Smooth muscle cell (in vitro differentiated cells): ENCODE data around the gene ITGB4. TPM values are rescaled to one million over a fixed set of nuclear protein-coding genes. Genes with fewer than 3 reads are reported as not detected.
"Not testable (repeated sequence)": the region's sequence is repeated elsewhere in the genome, so short reads cannot be mapped to it uniquely, and the experiment has no call there.

Source experiments
- DNase-seq: peaks from one replicate; lab custom pipeline; 2025; ENCODE audit not compliant: unreplicated experiment; lab: John Stamatoyannopoulos, UW
- H2AFZ ChIP-seq: fragments of 200-600 bp; sonication (generic); 2 replicates; pipeline ENCODE4 v1.6.0; 2016; ENCODE audit warnings: antibody characterized with exemption, low read depth, mild to moderate bottlenecking
- H3F3A ChIP-seq: fragments of 200-600 bp; sonication (generic); 2 replicates; pipeline ENCODE4 v1.6.0; 2017; ENCODE audit warnings: antibody characterized with exemption, low read depth
- H3K27ac ChIP-seq: fragments of 200-600 bp; sonication (generic); 2 replicates; pipeline ENCODE4 v1.5.1; 2016; ENCODE audit warnings: low read depth, mild to moderate bottlenecking
- H3K27me3 ChIP-seq: fragments of 200-600 bp; sonication (generic); 2 replicates; pipeline ENCODE4 v1.6.1; 2016; ENCODE audit warnings: low read depth, mild to moderate bottlenecking
- H3K36me3 ChIP-seq: fragments of 200-600 bp; sonication (generic); 2 replicates; pipeline ENCODE4 v1.5.1; 2016; ENCODE audit warnings: low read depth
- H3K4me1 ChIP-seq: fragments of 200-600 bp; sonication (generic); 2 replicates; pipeline ENCODE4 v1.5.1; 2016; ENCODE audit warnings: low read depth
- H3K4me2 ChIP-seq: fragments of 200-600 bp; sonication (generic); 2 replicates; pipeline ENCODE4 v1.6.0; 2016; ENCODE audit warnings: mild to moderate bottlenecking
- H3K4me3 ChIP-seq: fragments of 200-600 bp; sonication (generic); 2 replicates; pipeline ENCODE4 v1.5.1; 2016; ENCODE audit warnings: mild to moderate bottlenecking
- H3K79me2 ChIP-seq: fragments of 200-600 bp; sonication (generic); 2 replicates; pipeline ENCODE4 v1.6.0; 2016; ENCODE audit warnings: low read depth, mild to moderate bottlenecking
- H3K9ac ChIP-seq: fragments of 200-600 bp; sonication (generic); 2 replicates; pipeline ENCODE4 v1.6.0; 2016; ENCODE audit warnings: low read depth
- H3K9me3 ChIP-seq: fragments of 200-600 bp; sonication (generic); replicated peaks from 2 replicates; pipeline ENCODE4 v1.5.1; 2016; ENCODE audit warnings: low read depth
- H4K20me1 ChIP-seq: fragments of 200-600 bp; sonication (generic); 2 replicates; pipeline ENCODE4 v1.6.0; 2016; ENCODE audit warnings: low read depth
- CTCF ChIP-seq: fragments of 200-600 bp; sonication (generic); IDR thresholded peaks from 2 replicates; pipeline ENCODE4 v1.5.1; 2017; ENCODE audit warnings: borderline replicate concordance, mild to moderate bottlenecking, antibody characterized with exemption; ENCODE audit not compliant: insufficient read depth, poor library complexity, severe bottlenecking
- WGBS: methylation state at CpG from one replicate; pipeline ENCODE4 v1.1.7; 2016; ENCODE audit warnings: low lambda C conversion rate; 5-methylcytosine and 5-hydroxymethylcytosine counted together
- polyA plus RNA-seq: library from polyadenylated mRNA; unstranded; fragments of >200 nt; fragmentation: Nextera tagmentation; extraction: Ambion mirVana; gene quantifications from 2 replicates; pipeline ENCODE4 v1.2.1, GENCODE V29; 2016
- total RNA-seq: library from RNA; depleted of rRNA; stranded (reverse); fragments of >200 nt; gene quantifications from 2 replicates; pipeline ENCODE4 v1.2.3, GENCODE V29; 2014

ITGB4 gene
- total and polyA plus RNA-seq, 2 experiments from 2014 or later: 47.2 to 83.8 TPM

- peaks cover 47% of the 10 kb centered on the region for H4K20me1 ChIP-seq
- 62% methylated on average over 2 of the region's 2 CpGs for WGBS
- peak overlapping the region; percentile 98 for H3K27ac ChIP-seq
- no peak overlapping the region for H2AFZ ChIP-seq
- no peak for TF ChIP-seq CTCF
- peaks cover 15% of the 10 kb centered on the region for H3K4me1 ChIP-seq
- H3K9me3 ChIP-seq: no peaks in the 10 kb centered on the region
- peak overlapping the region; percentile 97 for H3K4me2 ChIP-seq
- peaks cover 29% of the 10 kb centered on the region for H3F3A ChIP-seq
- DNase-seq: no peak
- peak overlapping the region; percentile 96 for H3K4me3 ChIP-seq
- H3K79me2 ChIP-seq: peaks cover 23% of the 10 kb centered on the region
- no peaks in the 10 kb centered on the region for H3K27me3 ChIP-seq
- H3K9ac ChIP-seq: peak overlapping the region; percentile 98
- H3K36me3 ChIP-seq: no peaks in the 10 kb centered on the region
These were observed 56.1 kb downstream of the ITGB4 start for GRCh38 chr17:75777296-75777922.

- not testable (repeated sequence) for DNase-seq
These were observed 57.0 kb downstream of the ITGB4 start for GRCh38 chr17:75778066-75778860.

GRCh38 chr17:75778861-75779249 lies 57.6 kb downstream of the ITGB4 start:
- peak overlapping the region; percentile 97 for H3K4me2 ChIP-seq
- H4K20me1 ChIP-seq: peaks cover 47% of the 10 kb centered on the region
- peaks cover 23% of the 10 kb centered on the region for H3K79me2 ChIP-seq
- no peak overlapping the region for H2AFZ ChIP-seq
- peaks cover 29% of the 10 kb centered on the region for H3F3A ChIP-seq
- peak overlapping the region; percentile 98 for H3K27ac ChIP-seq
- H3K4me1 ChIP-seq: peaks cover 19% of the 10 kb centered on the region
- no peaks in the 10 kb centered on the region for H3K36me3 ChIP-seq
- peak overlapping the region; percentile 98 for H3K9ac ChIP-seq
- no peak for DNase-seq
- under 1% methylated on average over 37 of the region's 38 CpGs for WGBS
- peak overlapping the region; percentile 96 for H3K4me3 ChIP-seq
- peak; percentile 54 for TF ChIP-seq CTCF
- H3K9me3 ChIP-seq: no peaks in the 10 kb centered on the region
- no peaks in the 10 kb centered on the region for H3K27me3 ChIP-seq

More at GRCh38 chr17:75778066-75778860, 57.0 kb downstream of the ITGB4 start:
- Histone ChIP-seq H3K4me1 (peaks cover 15% of the 10 kb centered on the region), H3K27ac (peak overlapping the region; percentile 98), H3K9ac (peak overlapping the region; percentile 98), H3F3A (peaks cover 29% of the 10 kb centered on the region), H3K4me3 (peak overlapping the region; percentile 96), H3K79me2 (peaks cover 23% of the 10 kb centered on the region), H3K4me2 (peak overlapping the region; percentile 97), H4K20me1 (peaks cover 47% of the 10 kb centered on the region)
- not testable (repeated sequence) for H2AFZ ChIP-seq, H3K27me3 ChIP-seq, H3K36me3 ChIP-seq, H3K9me3 ChIP-seq
- 11% methylated on average over 19 of the region's 19 CpGs for WGBS

GRCh38 chr17:75779250-75779986 lies 58.2 kb downstream of the ITGB4 start:
- Histone ChIP-seq H3K36me3 (no peaks in the 10 kb centered on the region), H3K9ac (peak overlapping the region; percentile 98), H2AFZ (no peak overlapping the region), H3K27me3 (no peaks in the 10 kb centered on the region), H3K79me2 (peaks cover 23% of the 10 kb centered on the region), H3K9me3 (no peaks in the 10 kb centered on the region), H3K27ac (peak overlapping the region; percentile 98), H3F3A (peaks cover 33% of the 10 kb centered on the region), H3K4me1 (peaks cover 24% of the 10 kb centered on the region), H3K4me2 (peak overlapping the region; percentile 97), H3K4me3 (peak overlapping the region; percentile 96), H4K20me1 (peaks cover 47% of the 10 kb centered on the region)
- peak; percentile 93 for DNase-seq
- under 1% methylated on average over 76 of the region's 84 CpGs for WGBS
- TF ChIP-seq CTCF: no peak
